H9 (cell line): ENCODE results near the gene ARAP2. TPM values are rescaled to one million over a fixed set of nuclear protein-coding genes. Genes with fewer than 3 reads are reported as not detected.

ENCODE experiments used
- DNase-seq: peaks from one replicate; pipeline ENCODE4 v3.0.0-alpha.2; 2017
- H2AFZ ChIP-seq: one replicate; pipeline ENCODE4 v1.6.1; 2013; ENCODE audit warnings: mild to moderate bottlenecking, low read length, control low read depth, moderate library complexity
- H2AK5ac ChIP-seq: 2 replicates; pipeline ENCODE4 v1.6.1; 2013; ENCODE audit warnings: low read length, control low read depth, mixed read lengths; ENCODE audit not compliant: insufficient read length
- H2BK120ac ChIP-seq: one replicate; pipeline ENCODE4 v1.6.1; 2013; ENCODE audit warnings: low read depth, mild to moderate bottlenecking, low read length, control low read depth, inconsistent platforms; ENCODE audit not compliant: poor library complexity, severe bottlenecking
- H2BK12ac ChIP-seq: 2 replicates; pipeline ENCODE4 v1.6.1; 2013; ENCODE audit warnings: low read length, control low read depth, mixed read lengths, low read depth; ENCODE audit not compliant: insufficient read length
- H2BK15ac ChIP-seq: 2 replicates; pipeline ENCODE4 v1.6.1; 2013; ENCODE audit warnings: low read depth, low read length, control low read depth
- H2BK20ac ChIP-seq: one replicate; pipeline ENCODE4 v1.6.1; 2013; ENCODE audit warnings: low read depth, mild to moderate bottlenecking, low read length, control low read depth, inconsistent platforms; ENCODE audit not compliant: poor library complexity, severe bottlenecking
- H2BK5ac ChIP-seq: 2 replicates; pipeline ENCODE4 v1.6.1; 2013; ENCODE audit warnings: low read length, control low read depth, mixed read lengths; ENCODE audit not compliant: insufficient read length
- H3K14ac ChIP-seq: 2 replicates; pipeline ENCODE4 v1.6.1; 2013; ENCODE audit warnings: low read length, control low read depth; ENCODE audit not compliant: insufficient read depth
- H3K18ac ChIP-seq: 2 replicates; pipeline ENCODE4 v1.6.1; 2013; ENCODE audit warnings: low read depth, mild to moderate bottlenecking, mixed read lengths, low read length, control low read depth; ENCODE audit not compliant: insufficient read length
- H3K23ac ChIP-seq: 2 replicates; pipeline ENCODE4 v1.6.1; 2013; ENCODE audit warnings: low read length, control low read depth, mixed read lengths, low read depth; ENCODE audit not compliant: insufficient read length
- H3K23me2 ChIP-seq: 2 replicates; pipeline ENCODE4 v1.6.1; 2013; ENCODE audit warnings: low read depth, mild to moderate bottlenecking, mixed read lengths, low read length, control low read depth; ENCODE audit not compliant: insufficient read length, poor library complexity, severe bottlenecking
- H3K27ac ChIP-seq: 2 replicates; pipeline ENCODE4 v1.5.1; 2013; ENCODE audit warnings: low read length, control low read depth, mixed read lengths, low read depth; ENCODE audit not compliant: insufficient read length
- H3K27me3 ChIP-seq: 2 replicates; pipeline ENCODE4 v1.6.1; 2013; ENCODE audit warnings: low read length, control low read depth, inconsistent platforms; ENCODE audit not compliant: insufficient read depth
- H3K4ac ChIP-seq: 2 replicates; pipeline ENCODE4 v1.6.1; 2013; ENCODE audit warnings: low read depth, mild to moderate bottlenecking, control low read depth, inconsistent platforms, low read length, moderate library complexity
- H3K4me1 ChIP-seq: 2 replicates; pipeline ENCODE4 v1.6.1; 2013; ENCODE audit warnings: low read length, control low read depth, inconsistent platforms; ENCODE audit not compliant: insufficient read depth
- H3K4me2 ChIP-seq: 2 replicates; pipeline ENCODE4 v1.6.1; 2013; ENCODE audit warnings: low read length, control low read depth, mixed read lengths; ENCODE audit not compliant: insufficient read length, insufficient read depth
- H3K56ac ChIP-seq: 2 replicates; pipeline ENCODE4 v1.6.1; 2013; ENCODE audit warnings: low read depth, mild to moderate bottlenecking, mixed read lengths, low read length, control low read depth; ENCODE audit not compliant: insufficient read length
- H3K79me1 ChIP-seq: 2 replicates; pipeline ENCODE4 v1.6.1; 2013; ENCODE audit warnings: low read depth, mild to moderate bottlenecking, moderate library complexity, low read length, control low read depth, inconsistent platforms; ENCODE audit not compliant: insufficient read depth, poor library complexity, severe bottlenecking
- H3K79me2 ChIP-seq: 2 replicates; pipeline ENCODE4 v1.6.1; 2013; ENCODE audit warnings: low read length, control low read depth, inconsistent platforms; ENCODE audit not compliant: insufficient read depth
- H3K9ac ChIP-seq: 2 replicates; pipeline ENCODE4 v1.6.1; 2013; ENCODE audit warnings: low read length, control low read depth, mixed read lengths; ENCODE audit not compliant: insufficient read length; ENCODE audit errors: extremely low read depth
- H3K9me3 ChIP-seq: one replicate; pipeline ENCODE4 v1.6.1; 2013; ENCODE audit warnings: low read depth, low read length, inconsistent platforms; ENCODE audit not compliant: control insufficient read depth
- H3T11ph ChIP-seq: one replicate; pipeline ENCODE4 v1.6.1; 2013; ENCODE audit warnings: mild to moderate bottlenecking, low read length, control low read depth, inconsistent platforms
- H4K20me1 ChIP-seq: one replicate; pipeline ENCODE4 v1.6.1; 2013; ENCODE audit not compliant: control insufficient read depth, insufficient read length, insufficient read depth
- H4K5ac ChIP-seq: 2 replicates; pipeline ENCODE4 v1.6.1; 2013; ENCODE audit warnings: low read depth, mild to moderate bottlenecking, mixed read lengths, low read length, control low read depth; ENCODE audit not compliant: insufficient read length
- H4K8ac ChIP-seq: replicated peaks from 2 replicates; pipeline ENCODE4 v1.6.1; 2013; ENCODE audit warnings: low read length, control low read depth, mixed read lengths, low read depth; ENCODE audit not compliant: insufficient read length
- H4K91ac ChIP-seq: 2 replicates; pipeline ENCODE4 v1.6.1; 2013; ENCODE audit warnings: low read depth, mild to moderate bottlenecking, moderate library complexity, mixed read lengths, low read length, control low read depth; ENCODE audit not compliant: insufficient read length
- H3K27ac Mint-ChIP-seq, 3 experiments: 2 replicates in 2 of 3; 3 replicates in 1 of 3; pipeline ENCODE4 v1.8.0; 2020 to 2021; ENCODE audit warnings: mixed read lengths in 3 of 3, mild to moderate bottlenecking in 1 of 3, moderate library complexity in 1 of 3
- H3K27me3 Mint-ChIP-seq: 2 replicates; pipeline ENCODE4 v1.8.0; 2021; ENCODE audit warnings: low read depth, mild to moderate bottlenecking, moderate library complexity, mixed read lengths
- H3K36me3 Mint-ChIP-seq, 3 experiments: 2 replicates in 2 of 3; 3 replicates in 1 of 3; pipeline ENCODE4 v1.8.0; 2020 to 2021; ENCODE audit warnings: low read depth in 3 of 3, mixed read lengths in 3 of 3; ENCODE audit not compliant: insufficient read depth in 1 of 3
- H3K4me1 Mint-ChIP-seq, 2 experiments: 2 replicates each; pipeline ENCODE4 v1.8.0; 2020; ENCODE audit warnings: mixed read lengths in 2 of 2
- H3K4me3 Mint-ChIP-seq, 2 experiments: 2 replicates in 1 of 2; 3 replicates in 1 of 2; pipeline ENCODE4 v1.8.0; 2020 to 2021; ENCODE audit warnings: mild to moderate bottlenecking in 2 of 2, mixed read lengths in 2 of 2, moderate library complexity in 1 of 2
- H3K9me3 Mint-ChIP-seq, 2 experiments: 2 replicates in 1 of 2; 3 replicates in 1 of 2; pipeline ENCODE4 v1.8.0; 2020; ENCODE audit warnings: mild to moderate bottlenecking in 2 of 2, mixed read lengths in 2 of 2, moderate library complexity in 1 of 2
- CTCF ChIP-seq: fragments of 200-600 bp; sonication (generic); conservative IDR thresholded peaks from 3 replicates; pipeline ENCODE4 v1.8.0; 2021; ENCODE audit warnings: antibody characterized with exemption, mild to moderate bottlenecking
- WGBS: extraction: QIAGEN DNeasy Blood & Tissue Kit; methylation state at CpG from one replicate; pipeline ENCODE4 v1.1.7; 2013; ENCODE audit warnings: missing lambda C conversion rate, low lambda C conversion rate, mixed read lengths; ENCODE audit not compliant: insufficient read length; ENCODE audit errors: extremely low coverage; 5-methylcytosine and 5-hydroxymethylcytosine counted together
- total RNA-seq: library from RNA; stranded (reverse); gene quantifications from 2 replicates; pipeline ENCODE4 v1.2.1, GENCODE V29; 2021

The ARAP2 gene
- total RNA-seq, 1 experiment from 2014 or later, result 6.3 TPM

DNA sequence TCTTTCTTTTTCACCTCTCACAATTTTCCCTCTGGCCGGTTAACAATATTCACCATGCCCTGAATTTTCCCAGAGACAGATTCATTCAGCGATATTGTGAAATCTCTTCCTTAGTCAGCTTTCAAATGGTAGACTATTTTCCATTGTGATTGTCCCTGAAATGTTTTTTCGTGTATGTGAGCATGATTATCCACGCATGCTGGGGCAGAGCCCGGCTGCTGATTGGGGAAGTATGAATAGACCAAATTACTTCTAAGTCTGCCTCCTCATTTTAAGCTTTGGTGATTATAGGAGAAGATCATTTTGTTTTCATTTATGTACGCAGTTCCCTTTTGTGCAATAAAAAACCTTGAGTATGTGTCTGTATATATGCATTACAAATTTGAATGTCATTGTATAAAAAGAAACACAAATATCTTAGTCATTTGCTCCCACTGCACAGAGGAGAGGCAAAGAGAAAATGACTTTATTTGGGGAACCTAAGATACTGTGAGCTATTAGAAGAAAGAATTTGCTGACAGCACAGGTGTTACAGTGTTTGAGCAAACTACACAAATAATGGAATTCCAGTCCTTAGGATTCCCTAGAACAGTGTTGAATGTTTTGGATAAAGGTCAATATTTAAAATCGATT is 48.4 kb upstream of the ARAP2 start:
- Histone ChIP-seq H3K14ac (no peak overlapping the region), H3K4me2 (no peak overlapping the region), H2BK20ac (no peak overlapping the region), H3K23ac (no peak overlapping the region), H3K79me1 (no peaks in the 10 kb centered on the region), H4K91ac (no peak overlapping the region), H2AFZ (no peak overlapping the region), H2BK12ac (no peak overlapping the region), H4K5ac (no peak overlapping the region), H3T11ph (no peak overlapping the region), H3K4ac (no peak overlapping the region), H3K9me3 (no peaks in the 10 kb centered on the region), H2BK15ac (no peak overlapping the region), H4K8ac (no peak overlapping the region), H2AK5ac (no peak overlapping the region), H3K79me2 (no peaks in the 10 kb centered on the region), H3K27ac (no peak overlapping the region), H3K9ac (no peak overlapping the region), H4K20me1 (no peaks in the 10 kb centered on the region), H3K4me1 (no peaks in the 10 kb centered on the region), H3K27me3 (no peaks in the 10 kb centered on the region), H3K23me2 (no peaks in the 10 kb centered on the region), H3K56ac (no peak overlapping the region), H3K18ac (no peak overlapping the region), H2BK5ac (no peak overlapping the region), H2BK120ac (no peak overlapping the region)
- no peaks in the 10 kb centered on the region for H3K9me3 Mint-ChIP-seq
- no peaks in the 10 kb centered on the region for H3K36me3 Mint-ChIP-seq
- no peak for DNase-seq
- TF ChIP-seq CTCF, result no peak
- H3K27me3 Mint-ChIP-seq, result no peaks in the 10 kb centered on the region; the same call in none of the 2 replicates
- peaks cover 2 to 5% of the 10 kb centered on the region in 2 experiments for H3K4me1 Mint-ChIP-seq
- no peak overlapping the region for H3K4me3 Mint-ChIP-seq
- H3K27ac Mint-ChIP-seq, result no peak overlapping the region; a peak in 1 of 7 replicates
- no CpG with 5 or more reads among the region's 7 CpGs for WGBS
